GM10847 (cell line): ENCODE measurements around the gene SLC5A11.

ENCODE experiments used
- POLR2A ChIP-seq: IDR thresholded peaks from 2 replicates; pipeline ENCODE4 v1.6.1; 2011; ENCODE audit not compliant: insufficient read length; ENCODE audit errors: extremely low read depth

SLC5A11 gene

GRCh38 chr16:24826817-24827566, 18.8 kb upstream of the SLC5A11 start:
- TF ChIP-seq POLR2A, result no peak

- TF ChIP-seq POLR2A, result no peak
Observed at GRCh38 chr16:24829153-24829552, 16.6 kb upstream of the SLC5A11 start.

GRCh38 chr16:24833352-24833751, 12.4 kb upstream of the SLC5A11 start:
- TF ChIP-seq POLR2A, result no peak

- TF ChIP-seq POLR2A, result no peak
Observed at GRCh38 chr16:24834459-24835335, 11.1 kb upstream of the SLC5A11 start.

GRCh38 chr16:24836836-24837235, 8.9 kb upstream of the SLC5A11 start:
- no peak for TF ChIP-seq POLR2A

- TF ChIP-seq POLR2A, result no peak
Observed at GRCh38 chr16:24837969-24838368, 7.8 kb upstream of the SLC5A11 start.

GRCh38 chr16:24838554-24839266, 7.1 kb upstream of the SLC5A11 start:
- no peak for TF ChIP-seq POLR2A

- no peak for TF ChIP-seq POLR2A
Observed at GRCh38 chr16:24839347-24839972, 6.3 kb upstream of the SLC5A11 start.

- no peak for TF ChIP-seq POLR2A
Observed at GRCh38 chr16:24841291-24841690, 4.5 kb upstream of the SLC5A11 start.

GRCh38 chr16:24844101-24845030, 1.4 kb upstream of the SLC5A11 start:
- no peak for TF ChIP-seq POLR2A

GRCh38 chr16:24846548-24847357, 990 bp downstream of the SLC5A11 start:
- no peak for TF ChIP-seq POLR2A

GRCh38 chr16:24847358-24847664, 1.5 kb downstream of the SLC5A11 start:
- no peak for TF ChIP-seq POLR2A

- TF ChIP-seq POLR2A, result no peak
Observed at GRCh38 chr16:24848065-24848464, 2.3 kb downstream of the SLC5A11 start.
